Neural cell (in vitro differentiated cells): Measurements from ENCODE around the gene KCNQ2. TPM values are rescaled to one million over a fixed set of nuclear protein-coding genes. Genes with fewer than 3 reads are reported as not detected.

Source experiments
- H2AFZ ChIP-seq: fragments of 200-600, 300-800 bp; sonication (generic), shearing (Covaris generic); 2 replicates; pipeline ENCODE4 v1.6.0; 2014; ENCODE audit warnings: low read depth, mild to moderate bottlenecking, antibody characterized with exemption, low read length, moderate library complexity
- H3F3A ChIP-seq: fragments of 200-600 bp; shearing (Covaris generic); 2 replicates; pipeline ENCODE4 v1.6.1; 2016; ENCODE audit warnings: mild to moderate bottlenecking, moderate library complexity, mixed read lengths, antibody characterized with exemption, low read length; ENCODE audit not compliant: insufficient read depth, poor library complexity, severe bottlenecking
- H3K27ac ChIP-seq: fragments of 200-600, 300-800 bp; sonication (generic), shearing (Covaris generic); 2 replicates; pipeline ENCODE4 v1.5.1; 2014; ENCODE audit warnings: mild to moderate bottlenecking, low read length, moderate library complexity
- H3K27me3 ChIP-seq: fragments of 300-800, 200-600 bp; sonication (generic), shearing (Covaris generic); 2 replicates; pipeline ENCODE4 v1.6.0; 2014; ENCODE audit warnings: mild to moderate bottlenecking, low read depth, low read length, moderate library complexity; ENCODE audit not compliant: insufficient read depth
- H3K36me3 ChIP-seq: fragments of 300-800, 200-600 bp; sonication (generic), shearing (Covaris generic); 2 replicates; pipeline ENCODE4 v1.5.1; 2014; ENCODE audit warnings: mild to moderate bottlenecking, antibody characterized with exemption, low read length, moderate library complexity; ENCODE audit not compliant: insufficient read depth
- H3K4me2 ChIP-seq: fragments of 300-800, 200-600 bp; sonication (generic), shearing (Covaris generic); 2 replicates; pipeline ENCODE4 v1.6.0; 2014; ENCODE audit warnings: mild to moderate bottlenecking, low read length
- H3K4me3 ChIP-seq: fragments of 300-800, 200-600 bp; sonication (generic), shearing (Covaris generic); 2 replicates; pipeline ENCODE4 v1.5.1; 2014; ENCODE audit warnings: mild to moderate bottlenecking, low read length, moderate library complexity
- H3K79me2 ChIP-seq: fragments of 200-600 bp; shearing (Covaris generic); replicated peaks from 2 replicates; pipeline ENCODE4 v1.6.0; 2014; ENCODE audit warnings: mild to moderate bottlenecking, low read length, moderate library complexity; ENCODE audit not compliant: insufficient read depth
- H3K9ac ChIP-seq: fragments of 300-800, 200-600 bp; sonication (generic), shearing (Covaris generic); 2 replicates; pipeline ENCODE4 v1.6.1; 2016; ENCODE audit warnings: mild to moderate bottlenecking, low read length, mixed read lengths
- H3K9me2 ChIP-seq: fragments of 200-600 bp; shearing (Covaris generic); 2 replicates; pipeline ENCODE4 v1.6.1; 2016; ENCODE audit warnings: mild to moderate bottlenecking, low read length, mixed read lengths; ENCODE audit not compliant: insufficient read depth
- H3K9me3 ChIP-seq: fragments of 200-600, 300-800 bp; sonication (generic), shearing (Covaris generic); 2 replicates; pipeline ENCODE4 v1.6.1; 2016; ENCODE audit warnings: mild to moderate bottlenecking, mixed run types, low read length, moderate library complexity, mixed read lengths
- H4K20me1 ChIP-seq: fragments of 200-600 bp; shearing (Covaris generic); 2 replicates; pipeline ENCODE4 v1.6.1; 2016; ENCODE audit warnings: mild to moderate bottlenecking, mixed run types; ENCODE audit not compliant: insufficient read depth
- CTCF ChIP-seq: fragments of 450-650 bp; IDR thresholded peaks from 2 replicates; pipeline ENCODE4 v1.5.1; 2014; ENCODE audit warnings: antibody characterized with exemption, mild to moderate bottlenecking, moderate library complexity; ENCODE audit not compliant: poor library complexity, severe bottlenecking
- EP300 ChIP-seq: fragments of 450-650 bp; conservative IDR thresholded peaks from 2 replicates; pipeline ENCODE4 v1.6.1; 2014; ENCODE audit warnings: antibody characterized with exemption, mild to moderate bottlenecking, moderate library complexity; ENCODE audit not compliant: poor library complexity, severe bottlenecking
- EZH2 ChIP-seq: fragments of 200-600, 300-800 bp; shearing (Covaris generic), sonication (generic); IDR thresholded peaks from 2 replicates; pipeline ENCODE4 v1.6.1; 2014; ENCODE audit warnings: antibody characterized with exemption, low read length, borderline replicate concordance, mild to moderate bottlenecking; ENCODE audit not compliant: insufficient read depth, poor library complexity, severe bottlenecking
- MXI1 ChIP-seq: fragments of 450-650 bp; conservative IDR thresholded peaks from 2 replicates; pipeline ENCODE4 v1.6.1; 2014; ENCODE audit warnings: antibody characterized with exemption, mild to moderate bottlenecking; ENCODE audit not compliant: poor library complexity, severe bottlenecking
- POLR2AphosphoS5 ChIP-seq: IDR thresholded peaks from 2 replicates; pipeline ENCODE4 v1.6.1; 2012
- RAD21 ChIP-seq: fragments of 450-650 bp; conservative IDR thresholded peaks from 2 replicates; pipeline ENCODE4 v1.6.1; 2014; ENCODE audit warnings: antibody characterized with exemption, mild to moderate bottlenecking, moderate library complexity
- SMC3 ChIP-seq: fragments of 450-650 bp; conservative IDR thresholded peaks from 2 replicates; pipeline ENCODE4 v1.6.1; 2014; ENCODE audit warnings: antibody characterized with exemption, mild to moderate bottlenecking, moderate library complexity; ENCODE audit not compliant: poor library complexity
- TAF1 ChIP-seq: IDR thresholded peaks from 2 replicates; pipeline ENCODE4 v1.6.1; 2012; ENCODE audit warnings: low read depth
- polyA plus RNA-seq: library from polyadenylated mRNA; depleted of rRNA; stranded (reverse); fragments of >200 nt; gene quantifications from 2 replicates; pipeline ENCODE4 v1.2.3, GENCODE V29; 2014
- TF ChIP-seq, protein P1 (sequence below): IDR thresholded peaks from 2 replicates; pipeline ENCODE4 v1.6.1; 2012; ENCODE audit warnings: borderline replicate concordance

KCNQ2 gene
- polyA plus RNA-seq, 1 donor from 2014 or later = 84.7 TPM

GRCh38 chr20:63431944-63432343 is 40.5 kb downstream of the KCNQ2 start:
- H3K27ac ChIP-seq = no peak overlapping the region
- H3K9me2 ChIP-seq = no peaks in the 10 kb centered on the region
- no peak overlapping the region for H3K4me3 ChIP-seq
- H3K4me2 ChIP-seq = no peak overlapping the region
- no peak for TF ChIP-seq MXI1
- TF ChIP-seq SMC3 = no peak
- no peak for TF ChIP-seq EP300
- no peak for TF ChIP-seq TAF1
- no peak for TF ChIP-seq EZH2
- no peak for TF ChIP-seq CTCF
- TF ChIP-seq, protein P1, sequence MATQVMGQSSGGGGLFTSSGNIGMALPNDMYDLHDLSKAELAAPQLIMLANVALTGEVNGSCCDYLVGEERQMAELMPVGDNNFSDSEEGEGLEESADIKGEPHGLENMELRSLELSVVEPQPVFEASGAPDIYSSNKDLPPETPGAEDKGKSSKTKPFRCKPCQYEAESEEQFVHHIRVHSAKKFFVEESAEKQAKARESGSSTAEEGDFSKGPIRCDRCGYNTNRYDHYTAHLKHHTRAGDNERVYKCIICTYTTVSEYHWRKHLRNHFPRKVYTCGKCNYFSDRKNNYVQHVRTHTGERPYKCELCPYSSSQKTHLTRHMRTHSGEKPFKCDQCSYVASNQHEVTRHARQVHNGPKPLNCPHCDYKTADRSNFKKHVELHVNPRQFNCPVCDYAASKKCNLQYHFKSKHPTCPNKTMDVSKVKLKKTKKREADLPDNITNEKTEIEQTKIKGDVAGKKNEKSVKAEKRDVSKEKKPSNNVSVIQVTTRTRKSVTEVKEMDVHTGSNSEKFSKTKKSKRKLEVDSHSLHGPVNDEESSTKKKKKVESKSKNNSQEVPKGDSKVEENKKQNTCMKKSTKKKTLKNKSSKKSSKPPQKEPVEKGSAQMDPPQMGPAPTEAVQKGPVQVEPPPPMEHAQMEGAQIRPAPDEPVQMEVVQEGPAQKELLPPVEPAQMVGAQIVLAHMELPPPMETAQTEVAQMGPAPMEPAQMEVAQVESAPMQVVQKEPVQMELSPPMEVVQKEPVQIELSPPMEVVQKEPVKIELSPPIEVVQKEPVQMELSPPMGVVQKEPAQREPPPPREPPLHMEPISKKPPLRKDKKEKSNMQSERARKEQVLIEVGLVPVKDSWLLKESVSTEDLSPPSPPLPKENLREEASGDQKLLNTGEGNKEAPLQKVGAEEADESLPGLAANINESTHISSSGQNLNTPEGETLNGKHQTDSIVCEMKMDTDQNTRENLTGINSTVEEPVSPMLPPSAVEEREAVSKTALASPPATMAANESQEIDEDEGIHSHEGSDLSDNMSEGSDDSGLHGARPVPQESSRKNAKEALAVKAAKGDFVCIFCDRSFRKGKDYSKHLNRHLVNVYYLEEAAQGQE = no peak
- TF ChIP-seq POLR2AphosphoS5 = no peak
- no peak for TF ChIP-seq RAD21
- H4K20me1 ChIP-seq = no peaks in the 10 kb centered on the region
- H3K9ac ChIP-seq = no peak overlapping the region
- no peaks in the 10 kb centered on the region for H3F3A ChIP-seq
- H3K36me3 ChIP-seq = no peaks in the 10 kb centered on the region
- H3K27me3 ChIP-seq = no peaks in the 10 kb centered on the region
- H3K79me2 ChIP-seq = no peaks in the 10 kb centered on the region
- no peak overlapping the region for H2AFZ ChIP-seq
- no peaks in the 10 kb centered on the region for H3K9me3 ChIP-seq

GRCh38 chr20:63430891-63431290 is 41.6 kb downstream of the KCNQ2 start:
- Histone ChIP-seq H3K36me3 (no peaks in the 10 kb centered on the region), H3K79me2 (no peaks in the 10 kb centered on the region)
- TF ChIP-seq POLR2AphosphoS5 = no peak
- no peak for TF ChIP-seq TAF1
- no peak for TF ChIP-seq EZH2
- TF ChIP-seq EP300 = no peak
- TF ChIP-seq RAD21 = no peak
- TF ChIP-seq, protein P1 = no peak

More at GRCh38 chr20:63430891-63431290, 41.6 kb downstream of the KCNQ2 start:
- Histone ChIP-seq H3K27me3 (no peaks in the 10 kb centered on the region), H3K9ac (no peak overlapping the region), H3K4me2 (no peak overlapping the region), H2AFZ (no peak overlapping the region), H3F3A (no peaks in the 10 kb centered on the region), H3K9me2 (no peaks in the 10 kb centered on the region), H3K4me3 (no peak overlapping the region), H4K20me1 (no peaks in the 10 kb centered on the region), H3K9me3 (no peaks in the 10 kb centered on the region), H3K27ac (no peak overlapping the region)
